ENCODE measurements around the gene KCND2.

- TF ChIP-seq ZNF274 (IDR thresholded peaks at IDR 0.05; ENCODE audit: low read depth, low read length) (no peak), SUZ12 (IDR thresholded peaks at IDR 0.05; ENCODE audit: extremely low read depth, insufficient read depth, insufficient read length) (no peak), YY1 (IDR thresholded peaks at IDR 0.05; ENCODE audit: insufficient read depth, insufficient read length) (no peak)
These were observed 402.1 kb downstream of the KCND2 start for GRCh38 chr7:120675076-120675475.

Data from NT2/D1 (cell line).